ENCODE data around the gene ETHE1.
"Not testable (repeated sequence)": the region's sequence is repeated elsewhere in the genome, so short reads cannot be mapped to it uniquely, and the experiment has no call there.

- not testable (repeated sequence) for TF ChIP-seq E2F6 (IDR thresholded peaks at IDR 0.05); RBBP5 (IDR thresholded peaks at IDR 0.05; ENCODE audit: borderline replicate concordance, low read depth, low read length); TCF12 (IDR thresholded peaks at IDR 0.05; ENCODE audit: low read depth, low read length); GTF2F1 (IDR thresholded peaks at IDR 0.05; ENCODE audit: borderline replicate concordance, low read depth, low read length); SP2 (IDR thresholded peaks at IDR 0.05; ENCODE audit: low read length); FOSL1 (IDR thresholded peaks at IDR 0.05; ENCODE audit: insufficient read depth, low read depth, low read length); CEBPB (IDR thresholded peaks at IDR 0.05; ENCODE audit: low read depth, low read length); GABPA (IDR thresholded peaks at IDR 0.05; ENCODE audit: borderline replicate concordance, insufficient read depth, low read length); RAD21 (IDR thresholded peaks at IDR 0.05 in 1 of 2, conservative IDR thresholded peaks at IDR 0.05 in 1 of 2; ENCODE audit: low read depth in 2 of 2, low read length in 2 of 2); EZH2 (IDR thresholded peaks at IDR 0.05; ENCODE audit: low read depth, low read length, severe bottlenecking); CTCF (IDR thresholded peaks at IDR 0.05; ENCODE audit: control extremely low read depth in 1 of 3, insufficient read depth in 1 of 3, low read depth in 1 of 3, low read length in 3 of 3); POLR2A (IDR thresholded peaks at IDR 0.05; ENCODE audit: control extremely low read depth in 1 of 2, low read depth in 2 of 2, low read length in 2 of 2); EP300 (IDR thresholded peaks at IDR 0.05; ENCODE audit: borderline replicate concordance in 1 of 2, low read depth in 2 of 2, low read length in 2 of 2)
Measured at GRCh38 chr19:43547926-43548325, 20.9 kb upstream of the ETHE1 start.

Measured in H1 (cell line).